Measurements from ENCODE around the gene KIAA0232. TPM values are rescaled to one million over a fixed set of nuclear protein-coding genes. Genes with fewer than 3 reads are reported as not detected.
"Not testable (repeated sequence)": the region's sequence is repeated elsewhere in the genome, so short reads cannot be mapped to it uniquely, and the experiment has no call there.

The KIAA0232 gene
- total RNA-seq, 1 experiment from 2014 or later: 15.6 TPM

- Mint-ChIP-seq H3K36me3 (ENCODE audit: insufficient read depth, unreplicated experiment) (peaks cover 13% of the 10 kb centered on the region), H3K9me3 (ENCODE audit: unreplicated experiment) (peaks cover 8% of the 10 kb centered on the region), H3K4me1 (ENCODE audit: insufficient read depth, unreplicated experiment) (peaks cover 40% of the 10 kb centered on the region), H3K27ac (ENCODE audit: low read depth, unreplicated experiment) (no peak overlapping the region), H3K4me3 (ENCODE audit: unreplicated experiment) (no peak overlapping the region), H3K27me3 (ENCODE audit: insufficient read depth, unreplicated experiment) (no peaks in the 10 kb centered on the region)
- intact Hi-C loops (cut with micrococcal nuclease): no loop called here
- CTCF ChIA-PET: interaction anchor here (1.0 to 1.2 kb wide), 3 partner anchors 10 to 277 kb away, joined by 3 to 5 read pairs (median 4); no protein-coding TSS in a partner anchor
- POLR2A ChIA-PET: interaction anchor here (0.6 to 1.0 kb wide), 3 partner anchors 18 to 119 kb away, joined by 3 read pairs; partner anchors contain the start of gene MRFAP1L1
- DNase-seq (ENCODE audit: unreplicated experiment): no peak
- no peak for TF ChIP-seq CTCF (IDR thresholded peaks at IDR 0.05; ENCODE audit: unreplicated experiment)
- BruUV-seq (replicated peaks): no TSS peak
Measured at GRCh38 chr4:6794189-6794588, 11.7 kb downstream of the KIAA0232 start.

GRCh38 chr4:6795821-6796220, 13.3 kb downstream of the KIAA0232 start:
- H3K36me3 Mint-ChIP-seq (ENCODE audit: insufficient read depth, unreplicated experiment): peaks cover 17% of the 10 kb centered on the region
- ChIA-PET CTCF (interaction anchor here (0.7 to 1.3 kb wide), 4 partner anchors 8 to 276 kb away, joined by 3 to 5 read pairs (median 4); no protein-coding TSS in a partner anchor), POLR2A (interaction anchor here (0.6 to 2.9 kb wide), 3 partner anchors 11 to 302 kb away, joined by 4 to 15 read pairs (median 4); no protein-coding TSS in a partner anchor)
- no peaks in the 10 kb centered on the region for H3K27me3 Mint-ChIP-seq (ENCODE audit: insufficient read depth, unreplicated experiment)
- TF ChIP-seq CTCF (IDR thresholded peaks at IDR 0.05; ENCODE audit: unreplicated experiment): no peak
- intact Hi-C loops (cut with micrococcal nuclease): no loop called here
- no peak overlapping the region for H3K4me3 Mint-ChIP-seq (ENCODE audit: unreplicated experiment)
- H3K27ac Mint-ChIP-seq (ENCODE audit: low read depth, unreplicated experiment): no peak overlapping the region
- no peak for DNase-seq (ENCODE audit: unreplicated experiment)
- BruUV-seq (replicated peaks): no TSS peak
- H3K9me3 Mint-ChIP-seq (ENCODE audit: unreplicated experiment): peaks cover 8% of the 10 kb centered on the region
- peaks cover 41% of the 10 kb centered on the region for H3K4me1 Mint-ChIP-seq (ENCODE audit: insufficient read depth, unreplicated experiment)

GRCh38 chr4:6797368-6797767, 14.8 kb downstream of the KIAA0232 start:
- ChIA-PET POLR2A (interaction anchor here (0.6 to 2.9 kb wide), 6 partner anchors 8 to 121 kb away, joined by 3 to 15 read pairs (median 3); no protein-coding TSS in a partner anchor), CTCF (interaction anchor here (0.6 to 1.3 kb wide), 6 partner anchors 13 to 107 kb away, joined by 3 to 7 read pairs (median 4); no protein-coding TSS in a partner anchor)
- H3K9me3 Mint-ChIP-seq (ENCODE audit: unreplicated experiment); BruUV-seq (replicated peaks); H3K27me3 Mint-ChIP-seq (ENCODE audit: insufficient read depth, unreplicated experiment); intact Hi-C loops (cut with micrococcal nuclease); DNase-seq (ENCODE audit: unreplicated experiment); H3K4me3 Mint-ChIP-seq (ENCODE audit: unreplicated experiment): not testable (repeated sequence)
- Mint-ChIP-seq H3K4me1 (ENCODE audit: insufficient read depth, unreplicated experiment) (peaks cover 35% of the 10 kb centered on the region), H3K36me3 (ENCODE audit: insufficient read depth, unreplicated experiment) (peaks cover 13% of the 10 kb centered on the region), H3K27ac (ENCODE audit: low read depth, unreplicated experiment) (peak overlapping the region; percentile 55)

- no peak for DNase-seq (ENCODE audit: unreplicated experiment)
- H3K4me1 Mint-ChIP-seq (ENCODE audit: insufficient read depth, unreplicated experiment): peaks cover 26% of the 10 kb centered on the region
Measured at GRCh38 chr4:6799091-6799490, 16.6 kb downstream of the KIAA0232 start.

More at GRCh38 chr4:6799091-6799490, 16.6 kb downstream of the KIAA0232 start:
- Mint-ChIP-seq H3K9me3 (ENCODE audit: unreplicated experiment) (peaks cover 7% of the 10 kb centered on the region), H3K27ac (ENCODE audit: low read depth, unreplicated experiment) (no peak overlapping the region), H3K27me3 (ENCODE audit: insufficient read depth, unreplicated experiment) (no peaks in the 10 kb centered on the region), H3K36me3 (ENCODE audit: insufficient read depth, unreplicated experiment) (peaks cover 13% of the 10 kb centered on the region), H3K4me3 (ENCODE audit: unreplicated experiment) (no peak overlapping the region)
- no peak for TF ChIP-seq CTCF (IDR thresholded peaks at IDR 0.05; ENCODE audit: unreplicated experiment)
- BruUV-seq (replicated peaks): no TSS peak
- intact Hi-C loops (cut with micrococcal nuclease): no loop called here
- POLR2A ChIA-PET: interaction anchor here (0.6 kb wide), 1 partner anchor 195 kb away, joined by 3 read pairs; no protein-coding TSS in a partner anchor
- CTCF ChIA-PET: interaction anchor here (0.6 kb wide), 1 partner anchor 100 kb away, joined by 3 read pairs; no protein-coding TSS in a partner anchor
